H1 (cell line): ENCODE results near the gene FAM50B. TPM values are rescaled to one million over a fixed set of nuclear protein-coding genes. Genes with fewer than 3 reads are reported as not detected.
A peak's percentile ranks its signal among the peaks of the same experiment; 100 is the strongest.

ENCODE experiments used
- CTCF ChIA-PET: fragments of 300-600 bp; sonication (Branson Sonifier 250); formaldehyde crosslinking; loops from one replicate; lab custom pipeline; 2021; ENCODE audit not compliant: partially characterized antibody; lab: Charles Lee
- POLR2A ChIA-PET: fragments of 300-600 bp; sonication (Branson Sonifier 250); formaldehyde crosslinking; loops from one replicate; lab custom pipeline; 2021; ENCODE audit warnings: inconsistent platforms; ENCODE audit not compliant: partially characterized antibody; lab: Charles Lee
- DNase-seq, 2 experiments: peaks; one replicate each; pipeline versions ENCODE4 v3.0.0 to v3.0.0-alpha.2; 2010 to 2022; ENCODE audit warnings: low spot score in 2 of 2, low read depth in 1 of 2, mixed read lengths in 1 of 2
- FAIRE-seq: peaks from 2 replicates; lab custom pipeline; 2011; peaks lifted over from hg19 to GRCh38; lab: Jason Lieb, UNC
- H2AFZ ChIP-seq: 2 replicates; pipeline ENCODE4 v1.8.1; 2012; ENCODE audit warnings: low read length, inconsistent platforms
- H2AK5ac ChIP-seq: 2 replicates; pipeline ENCODE4 v1.6.1; 2013; ENCODE audit warnings: low read depth, low read length
- H2BK120ac ChIP-seq: replicated peaks from 2 replicates; pipeline ENCODE3; 2013; ENCODE audit warnings: low read depth, low read length, inconsistent platforms
- H2BK12ac ChIP-seq: 2 replicates; pipeline ENCODE4 v1.6.1; 2013; ENCODE audit warnings: low read depth, low read length
- H2BK15ac ChIP-seq: 2 replicates; pipeline ENCODE4 v1.6.1; 2013; ENCODE audit warnings: low read length
- H2BK20ac ChIP-seq: 2 replicates; pipeline ENCODE4 v1.6.1; 2013; ENCODE audit warnings: low read length
- H2BK5ac ChIP-seq: 2 replicates; pipeline ENCODE4 v1.6.1; 2013; ENCODE audit warnings: low read depth, low read length
- H3K14ac ChIP-seq: 2 replicates; pipeline ENCODE4 v1.6.1; 2013; ENCODE audit warnings: inconsistent platforms; ENCODE audit not compliant: insufficient read length
- H3K18ac ChIP-seq: 2 replicates; pipeline ENCODE4 v1.6.1; 2013; ENCODE audit warnings: low read length; ENCODE audit errors: extremely low read depth
- H3K23ac ChIP-seq: 2 replicates; pipeline ENCODE4 v1.6.1; 2013; ENCODE audit warnings: inconsistent platforms; ENCODE audit not compliant: insufficient read length
- H3K23me2 ChIP-seq: 2 replicates; pipeline ENCODE4 v1.6.1; 2013; ENCODE audit warnings: low read depth, low read length
- H3K27ac ChIP-seq: 2 replicates; pipeline ENCODE4 v1.6.1; 2011; ENCODE audit warnings: low read depth, low read length, inconsistent platforms
- H3K27me3 ChIP-seq, 4 experiments: replicated peaks in 1 of 4; 1 replicate in 1 of 4; 2 replicates in 3 of 4; pipeline versions ENCODE4 v1.6.1 to v1.8.1; 2011 to 2013; ENCODE audit warnings: low read length in 3 of 4, mild to moderate bottlenecking in 3 of 4, inconsistent platforms in 2 of 4, mixed read lengths in 2 of 4, moderate library complexity in 1 of 4; ENCODE audit not compliant: control insufficient read depth in 3 of 4, insufficient read depth in 3 of 4; ENCODE audit errors: extremely low read depth in 1 of 4
- H3K36me3 ChIP-seq, 4 experiments: 2 replicates each; pipeline versions ENCODE4 v1.6.1 to v1.8.1; 2011 to 2013; ENCODE audit warnings: mild to moderate bottlenecking in 4 of 4, low read length in 3 of 4, moderate library complexity in 2 of 4, control low read depth in 1 of 4, inconsistent platforms in 1 of 4; ENCODE audit not compliant: insufficient read depth in 4 of 4, control insufficient read depth in 2 of 4
- H3K4ac ChIP-seq: replicated peaks from 2 replicates; pipeline ENCODE3; 2013; ENCODE audit warnings: low read length, low read depth, mixed read lengths, inconsistent platforms; ENCODE audit not compliant: insufficient read length
- H3K4me1 ChIP-seq, 4 experiments: replicated peaks in 1 of 4; 1 replicate in 1 of 4; 2 replicates in 3 of 4; pipeline versions ENCODE4 v1.6.1 to v1.8.1; 2011 to 2013; ENCODE audit warnings: low read length in 3 of 4, inconsistent platforms in 2 of 4, mixed read lengths in 1 of 4; ENCODE audit not compliant: insufficient read depth in 4 of 4, control insufficient read depth in 3 of 4
- H3K4me2 ChIP-seq, 2 experiments: 2 replicates each; pipeline versions ENCODE4 v1.6.1 to v1.8.1; 2011 to 2013; ENCODE audit warnings: low read depth in 2 of 2, low read length in 2 of 2, control low read depth in 1 of 2, inconsistent platforms in 1 of 2, mild to moderate bottlenecking in 1 of 2; ENCODE audit not compliant: insufficient read depth in 1 of 2
- H3K4me3 ChIP-seq, 4 experiments: fragments of 200-600, 300-600 bp in 1 of 4; sonication (generic), shearing (Covaris generic), sonication (Bioruptor Twin) in 1 of 4; 2 replicates each; pipeline versions ENCODE4 v1.5.1 to v1.8.1; 2011 to 2016; ENCODE audit warnings: low read length in 4 of 4, low read depth in 3 of 4, control low read depth in 2 of 4, inconsistent platforms in 2 of 4, mild to moderate bottlenecking in 2 of 4, mixed read lengths in 1 of 4, moderate library complexity in 1 of 4; ENCODE audit not compliant: insufficient read depth in 2 of 4; ENCODE audit errors: extremely low read depth in 1 of 4
- H3K56ac ChIP-seq: replicated peaks from 2 replicates; pipeline ENCODE3; 2013; ENCODE audit warnings: low read depth, mild to moderate bottlenecking, mixed read lengths, low read length, inconsistent platforms; ENCODE audit not compliant: insufficient read length
- H3K79me1 ChIP-seq: 2 replicates; pipeline ENCODE4 v1.6.1; 2013; ENCODE audit warnings: low read depth, low read length, control low read depth
- H3K79me2 ChIP-seq, 2 experiments: 2 replicates each; pipeline versions ENCODE4 v1.6.1 to v1.8.1; 2012 to 2013; ENCODE audit warnings: low read length in 2 of 2, mild to moderate bottlenecking in 2 of 2, inconsistent platforms in 1 of 2; ENCODE audit not compliant: insufficient read depth in 2 of 2, control insufficient read depth in 1 of 2
- H3K9ac ChIP-seq, 4 experiments: replicated peaks in 1 of 4; 1 replicate in 1 of 4; 2 replicates in 3 of 4; pipeline versions ENCODE4 v1.6.1 to v1.8.1; 2011 to 2013; ENCODE audit warnings: low read depth in 3 of 4, low read length in 3 of 4, control low read depth in 2 of 4, mild to moderate bottlenecking in 2 of 4, moderate library complexity in 2 of 4, inconsistent platforms in 1 of 4; ENCODE audit errors: extremely low read depth in 1 of 4
- H3K9me3 ChIP-seq, 2 experiments: 2 replicates each; pipeline versions ENCODE4 v1.6.1 to v1.8.1; 2012 to 2013; ENCODE audit warnings: mild to moderate bottlenecking in 2 of 2, moderate library complexity in 2 of 2, control low read depth in 1 of 2, inconsistent platforms in 1 of 2, low read depth in 1 of 2, low read length in 1 of 2, mixed read lengths in 1 of 2; ENCODE audit not compliant: insufficient read depth in 2 of 2
- H4K20me1 ChIP-seq, 2 experiments: replicated peaks in 1 of 2; 2 replicates each; pipeline versions ENCODE3 to v1.8.1; 2011 to 2013; ENCODE audit warnings: inconsistent platforms in 2 of 2, low read length in 2 of 2, mild to moderate bottlenecking in 1 of 2; ENCODE audit not compliant: insufficient read depth in 2 of 2, control insufficient read depth in 1 of 2
- H4K5ac ChIP-seq: 2 replicates; pipeline ENCODE4 v1.6.1; 2013; ENCODE audit warnings: low read length, low read depth, mixed read lengths, inconsistent platforms; ENCODE audit not compliant: insufficient read length
- H4K8ac ChIP-seq: 2 replicates; pipeline ENCODE4 v1.8.0; 2013; ENCODE audit warnings: mild to moderate bottlenecking, moderate library complexity, low read length, inconsistent platforms; ENCODE audit not compliant: insufficient read depth; ENCODE audit errors: extremely low read depth
- H4K91ac ChIP-seq: replicated peaks from 2 replicates; pipeline ENCODE3; 2013; ENCODE audit warnings: low read length, mixed read lengths, inconsistent platforms; ENCODE audit not compliant: insufficient read length
- EGR1 ChIP-seq: IDR thresholded peaks from 2 replicates; pipeline ENCODE4 v1.6.1; 2011; ENCODE audit warnings: low read depth, low read length, borderline replicate concordance
- WGBS, 2 experiments: shearing (Covaris generic) in 1 of 2; methylation state at CpG; one replicate each; pipeline versions ENCODE4 v1.1.6 to v1.1.7; 2013 to 2015; ENCODE audit warnings: low lambda C conversion rate in 2 of 2, mixed read lengths in 2 of 2, inconsistent platforms in 1 of 2, low coverage in 1 of 2, missing lambda C conversion rate in 1 of 2; ENCODE audit not compliant: insufficient replicate concordance in 2 of 2, insufficient coverage in 1 of 2, insufficient read length in 1 of 2; ENCODE audit errors: extremely low coverage in 1 of 2, missing lambda C conversion rate in 1 of 2; 5-methylcytosine and 5-hydroxymethylcytosine counted together
- polyA plus RNA-seq, 7 experiments: library from polyadenylated mRNA; depleted of rRNA in 3 of 7; stranded (reverse) in 5 of 7; unstranded in 2 of 7; fragments of >200 nt in 5 of 7; fragments of 200-250 nt in 2 of 7; gene quantifications; 1 replicate in 5 of 7; 2 replicates in 1 of 7; 4 replicates in 1 of 7; pipeline versions ENCODE4 v1.2.1 to v1.2.3, GENCODE V29; 2011 to 2013; ENCODE audit warnings: missing spikeins in 2 of 7, mixed read lengths in 2 of 7
- total RNA-seq: library from RNA; stranded (reverse); fragmentation: NEBNext Ultra II Directional; extraction: Animal tissue kit (Norgen Biotek cat#: 25700); gene quantifications from 2 replicates; pipeline ENCODE4 v1.2.1, GENCODE V29; 2021
- TF ChIP-seq, protein P1 (sequence below): IDR thresholded peaks from 2 replicates; pipeline ENCODE4 v1.6.1; 2011; ENCODE audit warnings: low read depth, mild to moderate bottlenecking, low read length; ENCODE audit not compliant: insufficient read depth
- TF ChIP-seq, protein P2 (sequence below): IDR thresholded peaks from 2 replicates; pipeline ENCODE4 v1.6.1; 2012; ENCODE audit warnings: inconsistent platforms

The FAM50B gene
- total and polyA plus RNA-seq, 2 of the 8 experiments (the other 6 are each of a cell fraction or from before 2014, with no cell fraction given): 3.1 to 3.2 TPM

DNA sequence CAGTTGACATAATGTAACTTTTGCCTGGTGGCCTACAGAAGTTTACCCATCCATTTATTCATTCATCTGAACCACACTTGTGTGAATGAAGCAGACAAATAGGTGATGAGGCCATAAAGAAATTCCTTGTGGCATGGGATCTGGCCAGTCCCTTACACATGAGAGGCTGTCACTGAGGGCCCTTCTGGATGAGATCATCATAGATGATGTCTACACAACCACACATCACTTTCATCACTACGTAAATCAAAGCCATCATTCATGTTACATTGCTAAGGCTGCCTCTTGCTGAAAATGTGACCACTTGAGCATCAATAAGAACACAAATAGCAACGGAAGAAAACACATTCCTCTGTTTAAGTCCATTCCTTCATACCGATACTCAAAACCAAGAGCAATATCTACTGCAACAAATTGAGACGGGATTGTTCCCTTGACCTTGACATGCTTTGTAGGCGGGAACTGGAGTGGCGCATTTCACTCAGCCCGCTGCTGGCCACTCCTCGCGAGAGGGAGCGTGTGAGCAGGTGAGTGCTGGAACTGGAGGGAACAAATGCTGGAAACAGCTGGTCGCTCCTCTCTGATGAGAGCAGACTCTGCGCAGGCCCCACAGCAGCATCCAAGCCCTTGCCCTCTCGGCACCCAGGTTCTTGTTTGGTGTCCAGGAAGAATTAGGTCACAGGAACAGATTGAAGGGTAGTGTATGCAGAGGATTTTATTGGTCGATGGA, 49.3 kb downstream of the FAM50B start:
- H3K23me2 ChIP-seq: no peaks in the 10 kb centered on the region
- H2BK120ac ChIP-seq: no peak overlapping the region
- no peak overlapping the region for H2BK20ac ChIP-seq
- H3K27ac ChIP-seq: no peak overlapping the region
- no peaks in the 10 kb centered on the region for H4K20me1 ChIP-seq
- H3K4me1 ChIP-seq: peaks cover 6 to 14% (median 10%) of the 10 kb centered on the region in 4 experiments; a peak in 6 of 7 replicates
- H3K4me2 ChIP-seq: no peak overlapping the region
- no peak overlapping the region for H2BK5ac ChIP-seq
- no peak overlapping the region for H3K4ac ChIP-seq
- H3K79me2 ChIP-seq: no peaks in the 10 kb centered on the region; a peak in 1 of 4 replicates
- no peak for TF ChIP-seq EGR1
- TF ChIP-seq, protein P1, sequence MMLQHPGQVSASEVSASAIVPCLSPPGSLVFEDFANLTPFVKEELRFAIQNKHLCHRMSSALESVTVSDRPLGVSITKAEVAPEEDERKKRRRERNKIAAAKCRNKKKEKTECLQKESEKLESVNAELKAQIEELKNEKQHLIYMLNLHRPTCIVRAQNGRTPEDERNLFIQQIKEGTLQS: no peak
- TF ChIP-seq, protein P2, sequence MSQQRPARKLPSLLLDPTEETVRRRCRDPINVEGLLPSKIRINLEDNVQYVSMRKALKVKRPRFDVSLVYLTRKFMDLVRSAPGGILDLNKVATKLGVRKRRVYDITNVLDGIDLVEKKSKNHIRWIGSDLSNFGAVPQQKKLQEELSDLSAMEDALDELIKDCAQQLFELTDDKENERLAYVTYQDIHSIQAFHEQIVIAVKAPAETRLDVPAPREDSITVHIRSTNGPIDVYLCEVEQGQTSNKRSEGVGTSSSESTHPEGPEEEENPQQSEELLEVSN: peak; percentile 47; the same call in 1 of the 2 replicates
- TF ChIP-seq, all 59 proteins: peak for 1
- Histone ChIP-seq H3K18ac (no peak overlapping the region), H4K5ac (no peak overlapping the region), H3K23ac (no peak overlapping the region), H2AK5ac (no peak overlapping the region), H3K9ac (no peak overlapping the region), H3K56ac (no peak overlapping the region), H2AFZ (no peak overlapping the region), H4K91ac (no peak overlapping the region), H3K79me1 (no peaks in the 10 kb centered on the region), H2BK12ac (no peak overlapping the region), H2BK15ac (no peak overlapping the region; the same call in 1 of the 2 replicates), H3K9me3 (no peaks in the 10 kb centered on the region; a peak in 1 of 4 replicates), H4K8ac (0 out of 2 replicates have a peak overlapping the region, but pooled peaks have one; percentile 16), H3K27me3 (no peaks in the 10 kb centered on the region; a peak in 2 of 7 replicates), H3K4me3 (no peak overlapping the region), H3K14ac (no peak overlapping the region), H3K36me3 (no peaks in the 10 kb centered on the region)
- POLR2A ChIA-PET: no interaction called here
- DNase-seq (no peak), FAIRE-seq (no peak)
- CTCF ChIA-PET: interaction anchor here (1.4 to 1.7 kb wide), 2 partner anchors 34 to 49 kb away, joined by 5 to 6 read pairs; partner anchors contain the start of gene FAM50B
- WGBS, 2 experiments: 86% methylated on average over 14 of the region's 14 CpGs; no CpG with 5 or more reads in 1 of the 2 experiments
